HepG2 (cell line): ENCODE results near the gene PTGIS. TPM values are rescaled to one million over a fixed set of nuclear protein-coding genes. Genes with fewer than 3 reads are reported as not detected.
A peak's percentile ranks its signal among the peaks of the same experiment; 100 is the strongest.

Source experiments
- AHR ChIP-seq: IDR thresholded peaks from 2 replicates; pipeline ENCODE4 v1.6.1; 2018; ENCODE audit warnings: missing genetic modification reagents, missing compliant biosample characterization
- ATRX ChIP-seq: sonication (generic); formaldehyde crosslinking; IDR thresholded peaks from 2 replicates; pipeline ENCODE4 v1.4.0; 2020; ENCODE audit warnings: missing genetic modification reagents, borderline replicate concordance
- CERS6 ChIP-seq: sonication (generic); formaldehyde crosslinking; IDR thresholded peaks from 2 replicates; pipeline ENCODE4 v1.5.0; 2020; ENCODE audit warnings: missing genetic modification reagents
- EEA1 ChIP-seq: sonication (generic); formaldehyde crosslinking; IDR thresholded peaks from 2 replicates; pipeline ENCODE4 v1.5.1; 2020; ENCODE audit warnings: mild to moderate bottlenecking, missing genetic modification reagents, borderline replicate concordance
- FOXO4 ChIP-seq: sonication (generic); formaldehyde crosslinking; conservative IDR thresholded peaks from 2 replicates; pipeline ENCODE4 v1.8.1; 2023; ENCODE audit warnings: missing genetic modification reagents
- KMT2B ChIP-seq: IDR thresholded peaks from 2 replicates; pipeline ENCODE4 v1.6.1; 2016; ENCODE audit warnings: missing genetic modification reagents, missing compliant biosample characterization
- MEF2D ChIP-seq: sonication (generic); formaldehyde crosslinking; IDR thresholded peaks from 2 replicates; pipeline ENCODE4 v1.5.1; 2020; ENCODE audit warnings: mild to moderate bottlenecking, missing genetic modification reagents
- NFAT5 ChIP-seq: sonication (generic); formaldehyde crosslinking; IDR thresholded peaks from 2 replicates; pipeline ENCODE4 v1.4.0; 2020; ENCODE audit warnings: missing genetic modification reagents
- PBX3 ChIP-seq: sonication (generic); formaldehyde crosslinking; IDR thresholded peaks from 2 replicates; pipeline ENCODE4 v1.8.1; 2023; ENCODE audit warnings: missing genetic modification reagents, inconsistent platforms, borderline replicate concordance
- RAD51 ChIP-seq: fragments of 450-650 bp; IDR thresholded peaks from 2 replicates; pipeline ENCODE4 v1.6.1; 2016; ENCODE audit warnings: borderline replicate concordance
- REXO4 ChIP-seq: sonication (generic); formaldehyde crosslinking; IDR thresholded peaks from 2 replicates; pipeline ENCODE4 v1.8.0; 2022; ENCODE audit warnings: missing genetic modification reagents, mild to moderate bottlenecking, borderline replicate concordance
- RFX1 ChIP-seq: fragments of 450-650 bp; IDR thresholded peaks from 2 replicates; pipeline ENCODE4 v1.6.1; 2017
- STAG1 ChIP-seq: sonication (generic); formaldehyde crosslinking; IDR thresholded peaks from 2 replicates; pipeline ENCODE4 v1.4.0; 2020; ENCODE audit warnings: missing genetic modification reagents
- ZFP91 ChIP-seq: sonication (generic); formaldehyde crosslinking; IDR thresholded peaks from 2 replicates; pipeline ENCODE4 v1.9.0; 2022; ENCODE audit warnings: missing genetic modification reagents, mild to moderate bottlenecking, borderline replicate concordance
- ZMYM4 ChIP-seq: sonication (generic); formaldehyde crosslinking; IDR thresholded peaks from 2 replicates; pipeline ENCODE4 v1.8.1; 2023; ENCODE audit warnings: mild to moderate bottlenecking, missing genetic modification reagents
- ZNF576 ChIP-seq: sonication (generic); formaldehyde crosslinking; IDR thresholded peaks from 2 replicates; pipeline ENCODE4 v1.4.0; 2020; ENCODE audit warnings: mild to moderate bottlenecking, missing genetic modification reagents
- ZNF775 ChIP-seq: sonication (generic); formaldehyde crosslinking; IDR thresholded peaks from 2 replicates; pipeline ENCODE4 v1.4.0; 2020; ENCODE audit warnings: missing genetic modification reagents, mild to moderate bottlenecking, moderate library complexity, borderline replicate concordance
- polyA plus RNA-seq, 8 experiments: library from polyadenylated mRNA; depleted of rRNA in 3 of 8; stranded (reverse) in 7 of 8; unstranded in 1 of 8; fragments of >200 nt; fragmentation: Illumina TruSeq in 4 of 8; extraction: Trizol in 4 of 8; gene quantifications; 2 replicates each; pipeline versions ENCODE4 v1.2.1 to v1.2.3, GENCODE V29; 2011 to 2016; ENCODE audit warnings: low read depth in 4 of 8, missing spikeins in 1 of 8, mixed read lengths in 1 of 8; ENCODE audit not compliant: insufficient read depth in 1 of 8
- total RNA-seq, 5 experiments: library from RNA; depleted of rRNA; stranded (reverse); fragments of >200 nt; fragmentation: Illumina TruSeq; extraction: Trizol; gene quantifications; 2 replicates each; pipeline ENCODE4 v1.2.3, GENCODE V29; 2016; ENCODE audit warnings: low read depth in 1 of 5

PTGIS gene
- total and polyA plus RNA-seq, 2 of the 13 experiments (the other 11 are each of a cell fraction or from before 2014, with no cell fraction given): not detected

- TF ChIP-seq PBX3: no peak
- no peak for TF ChIP-seq EEA1 (CRISPR knock-in tag)
- peak; percentile 75; the same call in 1 of the 2 replicates for TF ChIP-seq MEF2D
- TF ChIP-seq AHR (CRISPR knock-in tag): 0 out of 2 replicates have a peak, but pooled peaks have one; percentile 10
- TF ChIP-seq ZMYM4: no peak
- no peak for TF ChIP-seq KMT2B
- peak; percentile 39; the same call in 1 of the 2 replicates for TF ChIP-seq STAG1 (CRISPR knock-in tag)
- TF ChIP-seq RFX1: no peak
- no peak for TF ChIP-seq NFAT5 (CRISPR knock-in tag)
- TF ChIP-seq ZFP91 (CRISPR knock-in tag): peak; percentile 43; the same call in 1 of the 2 replicates
- no peak for TF ChIP-seq FOXO4 (CRISPR knock-in tag)
- TF ChIP-seq REXO4 (CRISPR knock-in tag): no peak
- TF ChIP-seq ATRX (CRISPR knock-in tag): no peak
- TF ChIP-seq CERS6 (CRISPR knock-in tag): no peak
- no peak for TF ChIP-seq RAD51
- TF ChIP-seq ZNF576 (CRISPR knock-in tag): no peak
- TF ChIP-seq ZNF775 (CRISPR knock-in tag): no peak
These were observed 47.6 kb upstream of the PTGIS start (continued) for GRCh38 chr20:49615401-49616153.
